Pulmonary artery endothelial cell (primary cell): ENCODE results near the gene MAPK7. TPM values are rescaled to one million over a fixed set of nuclear protein-coding genes. Genes with fewer than 3 reads are reported as not detected.

ENCODE experiments used
- DNase-seq: peaks from one replicate; pipeline ENCODE4 v3.0.0-alpha.2; 2011; ENCODE audit warnings: low read depth, low spot score
- total RNA-seq: library from RNA; depleted of rRNA; stranded (reverse); fragments of >200 nt; gene quantifications from 2 replicates; pipeline ENCODE4 v1.2.3, GENCODE V29; 2014

MAPK7 gene
- total RNA-seq, 1 donor from 2014 or later, result 8.5 TPM

DNA sequence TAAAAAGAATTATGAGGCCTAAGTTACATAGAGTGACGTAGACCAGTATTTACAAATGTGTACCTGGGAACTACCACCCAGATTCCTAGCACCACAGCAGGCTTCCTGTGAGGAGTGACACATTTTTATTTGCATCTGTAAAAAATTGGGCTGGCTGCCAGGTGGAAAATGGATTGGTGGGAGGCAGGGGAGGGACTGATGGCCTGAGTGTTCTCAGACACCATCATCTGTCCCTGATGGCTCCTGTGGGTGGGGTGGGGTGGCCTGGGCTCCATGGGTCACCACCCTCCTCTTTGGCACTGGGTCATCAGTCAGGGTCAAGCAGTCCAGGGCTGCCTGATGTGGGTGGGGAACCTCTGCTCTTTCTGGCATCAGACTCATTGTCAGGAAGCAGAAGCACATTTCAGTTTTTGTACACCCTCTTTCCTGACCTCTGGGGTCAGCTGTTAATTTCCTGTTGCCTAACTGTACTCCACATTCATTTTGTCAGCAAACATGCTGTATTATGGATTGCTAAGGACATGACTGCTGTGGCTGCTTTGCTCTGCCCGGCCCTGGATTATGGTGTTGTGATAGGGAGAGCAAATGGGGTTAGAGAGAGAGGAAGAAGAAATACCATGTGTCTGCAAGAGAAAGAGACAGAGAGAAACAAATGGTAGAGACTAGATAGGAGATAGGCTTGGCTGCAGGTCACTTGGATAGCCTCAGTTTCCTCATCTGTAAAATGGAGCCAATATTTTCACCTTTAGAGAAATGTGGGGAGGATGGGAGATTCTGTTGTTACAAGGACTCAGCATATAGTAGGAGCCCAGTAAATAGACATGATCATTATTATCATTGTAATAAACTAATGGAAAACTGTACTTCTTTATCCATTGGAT, 20.2 kb downstream of the MAPK7 start:
- peak; percentile 60 for DNase-seq

DNA sequence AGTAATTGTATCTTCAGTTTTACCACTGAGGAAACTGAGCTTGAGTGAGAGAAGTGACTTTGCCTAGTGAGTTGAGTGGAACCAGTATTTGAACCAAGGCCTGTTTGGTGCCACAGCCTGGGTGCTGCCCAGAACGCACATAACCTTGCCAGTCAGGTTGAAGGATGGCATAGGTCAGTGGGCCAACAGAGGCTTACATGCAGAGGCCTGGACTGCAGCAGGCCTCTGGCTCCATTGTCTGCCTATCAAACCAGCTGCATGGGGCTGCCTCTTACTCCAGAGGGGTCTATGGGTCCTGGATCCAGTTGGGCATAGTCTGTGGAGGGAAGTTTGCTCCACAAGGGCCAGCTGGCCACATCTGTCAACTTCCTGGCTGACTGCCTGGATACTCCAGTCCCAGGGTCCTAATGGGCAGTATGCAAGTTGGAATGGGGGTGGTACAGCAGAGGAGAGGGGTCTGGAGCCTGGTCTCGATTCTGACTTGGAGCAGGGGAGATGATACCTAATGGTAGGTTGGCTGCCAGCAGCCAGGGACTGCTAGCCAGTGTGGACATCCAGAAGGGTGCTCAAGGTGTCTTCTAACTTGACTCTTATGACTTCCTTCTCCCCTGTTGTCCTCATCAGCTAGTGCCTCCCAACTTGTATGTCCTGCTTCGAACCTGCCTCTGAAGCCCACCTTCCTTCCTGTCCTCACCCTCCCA, 21.6 kb downstream of the MAPK7 start:
- no peak for DNase-seq

DNA sequence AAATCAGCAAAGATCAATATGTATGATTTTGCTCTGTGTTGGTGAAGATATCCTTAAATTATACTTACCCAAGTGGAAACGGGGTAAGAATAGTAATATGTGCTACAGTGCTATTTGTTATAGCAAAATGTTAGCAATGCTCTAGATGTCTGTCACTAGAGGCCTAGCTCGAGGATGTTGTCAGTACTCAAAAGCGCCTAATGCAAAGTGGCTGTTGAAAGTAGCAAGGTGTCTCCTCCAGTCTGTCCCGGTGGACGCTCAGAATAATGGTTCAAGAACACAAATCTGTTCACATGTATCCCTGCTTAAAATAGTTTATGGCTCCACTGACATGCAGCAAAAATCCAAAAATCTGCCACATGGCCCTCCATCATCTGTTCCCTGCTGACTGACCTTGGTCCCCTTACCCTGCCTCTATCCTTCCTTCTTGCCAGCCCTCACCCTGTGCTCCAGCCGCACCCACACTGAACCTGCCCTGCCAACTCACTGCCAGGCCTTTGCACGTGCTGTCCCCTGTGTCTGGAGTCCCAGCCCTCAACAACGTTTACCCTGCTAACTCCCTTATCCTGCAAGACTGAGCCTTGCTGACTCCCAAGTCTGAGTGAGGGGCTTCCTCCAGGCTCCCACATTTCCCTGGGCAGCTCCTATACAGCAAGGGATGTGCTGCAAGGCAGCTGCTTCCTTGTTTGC, 23.2 kb downstream of the MAPK7 start:
- DNase-seq, result no peak

DNA sequence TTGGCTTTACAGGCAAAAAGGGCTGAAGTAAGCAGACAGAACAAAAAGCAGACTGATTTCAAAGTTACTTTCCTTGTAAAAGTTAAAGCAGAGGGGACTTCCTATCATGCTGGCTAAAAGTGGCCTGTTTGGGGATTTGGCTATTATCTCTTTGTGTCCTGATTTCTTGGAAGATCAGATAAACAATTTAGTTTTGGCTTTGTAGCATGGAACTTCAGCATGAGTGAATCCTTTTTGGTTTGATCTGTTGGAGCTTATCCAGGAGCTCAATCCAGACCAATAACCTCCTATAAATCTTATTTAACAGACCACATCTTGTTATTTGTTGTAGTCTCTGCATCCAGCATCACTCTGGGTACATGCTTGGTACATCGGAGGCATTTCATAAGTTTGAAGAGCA, 23.9 kb downstream of the MAPK7 start:
- no peak for DNase-seq

DNA sequence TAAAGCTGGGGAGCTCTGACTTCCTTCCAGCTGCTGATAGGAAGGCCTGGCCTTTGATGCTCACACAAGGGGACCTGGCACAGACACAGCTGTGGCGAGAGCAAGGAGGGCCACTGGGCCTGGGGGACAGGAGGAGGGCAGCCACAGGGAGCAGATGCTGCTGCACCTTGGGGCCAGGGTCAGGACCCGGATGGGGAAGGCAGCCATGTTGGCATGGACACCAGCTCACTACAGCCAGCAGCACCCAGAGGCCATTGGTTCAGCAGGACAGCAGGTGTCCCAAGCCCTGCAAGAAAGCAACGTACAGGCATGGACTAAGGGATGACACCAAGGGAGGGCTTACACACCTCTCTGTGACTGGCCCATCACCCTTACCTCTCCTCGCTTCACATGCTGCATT, 24.7 kb downstream of the MAPK7 start:
- no peak for DNase-seq

DNA sequence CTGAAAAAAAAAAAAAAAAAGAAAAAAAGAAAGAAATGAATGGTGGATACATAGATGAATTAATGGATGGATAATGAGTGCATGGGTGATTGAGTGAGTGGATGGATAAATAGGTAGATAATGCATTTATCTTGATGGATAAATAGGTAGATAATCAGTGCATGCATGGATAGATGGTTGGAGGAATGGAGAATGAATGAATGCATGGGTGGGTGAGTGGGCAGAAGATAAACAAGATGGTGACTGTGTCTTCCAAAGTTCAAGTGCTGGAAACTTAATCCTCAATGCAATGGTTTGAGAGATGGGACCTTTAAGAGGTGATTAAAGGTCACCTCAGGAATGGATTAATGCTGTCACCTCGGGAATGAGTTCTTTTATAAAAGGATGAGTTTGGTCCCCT, 26.0 kb downstream of the MAPK7 start:
- DNase-seq, result no peak

- DNase-seq, result no peak
Measured at GRCh38 chr17:19405114-19405513, 26.8 kb downstream of the MAPK7 start.

DNA sequence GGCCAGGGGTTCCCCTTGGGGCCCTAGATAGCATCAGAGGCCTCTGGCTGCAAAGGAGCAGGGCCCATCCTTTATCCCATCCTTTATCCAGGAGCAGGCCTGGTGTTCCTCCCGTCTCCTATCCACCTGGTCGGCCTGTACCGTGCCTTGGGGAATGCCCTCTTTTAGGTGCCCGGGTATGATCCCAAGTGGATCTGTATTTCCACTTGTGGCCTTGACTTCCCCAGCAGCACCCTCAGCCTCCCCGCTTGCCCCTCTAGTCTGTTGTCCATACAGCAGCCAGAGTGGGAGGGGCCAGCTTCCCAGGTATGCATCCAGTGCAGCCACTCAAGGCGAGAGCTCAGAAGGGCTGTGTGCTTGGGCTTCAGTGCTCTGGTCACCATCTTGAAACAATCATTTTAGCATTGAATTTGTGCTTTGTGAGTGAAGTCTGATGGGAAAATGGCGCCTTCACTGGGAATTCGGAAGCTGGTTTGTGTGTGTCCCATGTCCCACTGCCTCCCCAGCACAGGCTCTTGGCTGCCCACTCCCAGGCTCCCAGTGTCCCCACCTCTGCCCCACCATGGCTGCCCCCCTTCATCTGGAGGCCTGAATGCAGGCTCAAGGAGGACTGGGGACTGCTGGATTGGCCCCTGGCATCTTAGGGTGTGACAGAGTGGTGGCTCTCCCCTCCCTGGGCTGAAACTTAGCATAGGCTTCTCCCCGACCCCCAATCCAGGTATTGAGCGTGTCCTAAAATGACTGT, 29.5 kb downstream of the MAPK7 start:
- no peak for DNase-seq

GRCh38 chr17:19408346-19408710, 30.0 kb downstream of the MAPK7 start:
- DNase-seq, result no peak

DNA sequence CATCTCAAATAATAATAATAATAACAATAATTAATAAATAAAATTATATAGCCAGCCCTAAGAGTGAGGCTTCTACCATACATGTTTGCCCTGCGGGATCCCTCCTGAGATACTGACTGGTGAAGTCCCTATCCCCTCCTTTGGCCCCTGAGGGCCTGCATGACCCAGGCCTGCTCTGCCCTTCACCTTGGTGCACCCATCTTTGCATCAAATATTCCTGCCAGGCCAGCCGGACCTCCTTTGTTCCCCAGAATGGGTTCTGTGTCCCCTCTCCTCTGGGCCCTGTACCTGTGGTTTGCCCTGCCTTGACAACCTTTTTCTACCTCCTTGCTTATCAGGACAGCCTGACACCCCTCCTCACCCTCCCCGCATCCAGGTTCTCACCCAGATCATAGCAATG, 30.8 kb downstream of the MAPK7 start:
- no peak for DNase-seq

DNA sequence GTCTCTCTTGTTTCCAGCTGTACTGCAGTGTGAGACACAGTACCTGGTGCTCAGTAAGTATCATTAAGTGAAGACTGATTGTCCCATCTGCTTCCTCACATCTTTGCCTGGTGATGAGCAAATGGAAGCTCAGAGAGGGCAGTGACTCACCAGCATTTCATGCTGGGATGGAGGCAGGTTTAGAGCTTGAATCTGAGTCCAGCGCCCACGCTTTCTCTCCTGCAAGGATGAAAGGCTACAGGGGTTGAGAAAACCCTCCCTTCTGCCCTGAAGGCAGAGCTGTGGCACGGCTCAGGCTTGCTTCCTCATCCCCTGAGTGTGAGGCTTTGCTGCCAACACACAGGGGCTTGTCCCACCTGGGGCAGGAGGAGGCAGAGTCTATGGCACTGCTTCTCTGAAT, 31.2 kb downstream of the MAPK7 start:
- DNase-seq, result no peak

DNA sequence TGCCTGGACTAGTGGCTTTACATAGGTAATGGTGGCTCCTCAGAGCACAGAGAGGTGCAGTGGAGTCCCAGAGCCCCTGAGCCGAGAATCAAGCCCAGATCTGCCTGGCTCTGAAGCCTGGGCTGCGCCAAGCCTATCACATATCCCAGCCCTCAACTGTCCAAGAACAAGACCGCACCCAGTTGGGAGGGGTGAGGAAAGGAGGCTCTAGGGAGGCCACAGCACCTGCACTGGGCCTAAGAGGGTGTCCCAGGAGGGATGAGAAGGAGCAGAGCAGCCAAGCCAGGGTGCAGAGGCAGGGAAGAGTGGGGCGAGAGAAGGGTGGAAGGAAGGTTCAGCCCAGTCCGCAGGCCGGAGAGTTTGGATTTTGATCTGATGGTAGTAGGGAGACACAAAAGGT, 31.8 kb downstream of the MAPK7 start:
- no peak for DNase-seq

DNA sequence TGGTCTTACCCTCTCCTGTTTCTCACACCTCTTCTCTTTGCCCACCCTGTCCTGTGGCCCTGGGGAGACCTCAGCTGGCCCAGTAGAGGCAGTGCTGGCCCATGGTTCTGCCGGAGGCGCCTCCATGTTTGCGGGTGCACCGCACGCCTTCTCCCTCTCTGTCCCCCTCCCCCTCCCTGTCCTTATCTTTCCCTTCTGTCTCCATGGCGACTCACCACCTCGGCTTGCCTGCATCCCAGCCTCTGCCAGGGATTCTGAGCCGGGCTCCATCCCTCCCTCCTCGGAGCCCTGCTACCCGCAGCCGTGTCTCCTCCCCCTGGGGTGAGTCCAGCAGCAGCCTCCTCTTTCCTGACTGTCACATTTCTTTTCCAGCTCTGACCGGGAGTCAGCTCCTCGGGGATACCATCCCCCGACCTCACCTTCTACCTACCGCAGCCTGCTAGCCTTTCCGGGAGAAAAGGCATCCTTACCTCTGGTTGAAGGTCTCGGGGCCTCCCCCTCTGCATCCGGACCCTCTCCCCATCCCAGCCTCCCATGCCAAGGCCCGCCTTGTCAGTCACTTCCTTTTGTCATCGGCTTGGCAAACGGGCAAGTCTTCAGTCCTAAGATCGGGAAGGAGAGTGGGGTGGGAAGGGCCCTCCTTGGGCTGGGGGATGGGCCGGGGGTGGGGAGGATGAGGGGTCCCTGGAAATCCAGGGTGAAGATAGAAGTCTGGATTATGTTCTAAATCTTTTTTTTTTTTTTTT, 32.8 kb downstream of the MAPK7 start, which contains the start of gene RNF112:
RNF112 (plus strand) TSS at position 358 of the 746 bp plus-strand sequence; CDS start at position 535, 177 bp downstream.
- no peak for DNase-seq

DNA sequence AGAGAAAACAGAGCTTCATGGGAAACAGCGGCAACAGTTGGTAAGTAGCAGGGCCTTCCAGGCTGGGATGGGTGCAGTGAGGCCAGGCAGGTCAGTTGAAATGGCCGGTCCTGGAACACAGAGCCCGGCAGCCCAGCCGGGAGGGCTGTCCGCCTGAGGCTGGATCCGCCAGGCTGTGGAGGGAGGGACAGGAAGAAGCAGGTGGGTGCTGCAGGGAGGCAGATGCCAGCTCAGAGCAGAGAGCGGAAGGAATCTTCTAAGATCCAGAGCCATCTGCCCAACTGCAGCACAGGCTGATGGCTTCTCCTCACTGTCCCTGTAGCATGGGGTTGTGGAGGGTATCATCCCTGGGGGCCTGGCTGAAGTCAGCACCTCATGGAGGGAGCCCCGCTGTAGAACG, 33.3 kb downstream of the MAPK7 start:
- DNase-seq, result no peak

- DNase-seq, result no peak
Measured at GRCh38 chr17:19412510-19412909, 34.2 kb downstream of the MAPK7 start.

DNA sequence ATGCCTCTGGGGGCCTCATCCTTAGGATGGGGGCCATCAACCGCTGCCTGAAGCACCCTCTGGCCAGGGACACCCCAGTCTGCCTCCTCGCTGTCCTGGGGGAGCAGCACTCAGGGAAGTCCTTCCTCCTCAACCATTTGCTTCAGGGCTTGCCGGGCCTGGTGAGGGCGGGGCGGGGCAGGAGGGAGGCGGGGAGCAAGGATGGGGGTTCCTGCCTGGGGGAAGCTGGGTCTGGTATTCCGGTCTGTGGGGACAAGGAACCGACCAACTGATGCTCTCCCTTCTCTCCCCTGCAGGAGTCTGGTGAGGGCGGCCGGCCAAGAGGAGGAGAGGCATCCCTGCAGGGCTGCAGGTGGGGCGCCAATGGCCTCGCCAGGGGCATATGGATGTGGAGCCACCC, 34.7 kb downstream of the MAPK7 start:
- DNase-seq, result no peak

- DNase-seq, result no peak
Measured at GRCh38 chr17:19413761-19414160, 35.5 kb downstream of the MAPK7 start.

DNA sequence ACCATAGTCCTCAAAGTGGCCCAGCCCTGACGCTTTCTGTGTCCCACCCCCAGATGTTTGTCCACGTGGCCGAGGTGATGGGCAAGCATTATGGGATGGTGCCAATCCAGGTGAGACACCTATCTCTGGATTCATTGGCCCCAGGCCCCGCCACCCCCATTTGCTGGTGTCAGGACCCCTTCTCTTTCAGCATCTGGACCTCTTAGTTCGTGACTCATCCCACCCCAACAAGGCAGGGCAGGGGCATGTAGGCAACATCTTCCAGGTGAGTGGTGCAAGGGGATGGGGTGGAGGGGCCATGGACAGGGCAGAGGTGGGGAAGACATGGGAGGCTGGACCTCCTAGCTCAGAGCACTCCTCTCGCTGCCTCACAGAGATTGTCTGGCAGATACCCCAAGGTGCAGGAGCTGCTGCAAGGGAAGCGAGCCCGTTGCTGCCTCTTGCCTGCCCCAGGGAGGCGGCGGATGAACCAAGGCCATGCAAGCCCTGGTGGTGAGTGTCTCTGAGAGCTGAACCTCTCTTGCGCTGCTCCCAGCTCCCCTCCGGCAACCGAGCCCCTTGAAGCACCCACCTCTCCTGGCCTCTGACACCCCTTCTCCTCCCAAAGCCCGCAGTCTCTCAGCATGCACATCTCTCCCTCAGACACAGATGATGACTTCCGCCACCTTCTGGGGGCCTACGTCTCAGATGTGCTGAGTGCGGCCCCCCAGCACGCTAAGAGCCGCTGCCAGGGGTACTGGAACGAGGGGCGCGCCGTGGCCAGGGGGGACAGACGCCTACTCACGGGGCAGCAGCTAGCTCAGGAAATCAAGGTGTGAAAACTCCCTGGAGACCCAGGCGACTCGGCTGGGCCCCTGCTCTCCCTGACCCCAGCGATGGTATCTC, 36.3 kb downstream of the MAPK7 start:
- no peak for DNase-seq

DNA sequence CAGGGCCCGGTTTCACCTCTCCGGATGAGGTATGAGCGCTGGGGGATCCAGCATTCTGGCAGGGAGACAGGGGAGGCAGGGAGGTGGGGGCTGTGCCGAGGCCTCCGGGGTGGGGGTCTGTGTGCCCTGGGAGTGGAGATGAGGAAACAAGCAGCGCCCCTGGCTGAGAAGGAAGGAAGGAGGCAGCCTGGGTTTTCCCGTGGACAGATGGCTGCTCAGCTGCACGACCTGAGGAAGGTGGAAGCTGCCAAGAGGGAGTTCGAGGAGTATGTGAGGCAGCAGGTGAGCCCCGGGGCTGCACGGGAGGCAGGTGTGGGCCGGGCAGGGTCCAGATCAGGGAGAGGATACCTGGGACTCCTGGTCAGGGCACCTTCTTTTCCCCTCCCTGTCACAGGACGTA, 37.0 kb downstream of the MAPK7 start:
- DNase-seq, result no peak
